Fibroblast of lung (primary cell): Measurements from ENCODE around the gene SMIM12.

Experiments used
- EZH2 ChIP-seq: IDR thresholded peaks from 2 replicates; pipeline ENCODE4 v1.5.1; 2012; ENCODE audit warnings: low read length, control low read depth, mild to moderate bottlenecking; ENCODE audit errors: missing control alignments
- TF ChIP-seq, protein P1 (sequence below), 2 donors: IDR thresholded peaks in 1 of 2; conservative IDR thresholded peaks in 1 of 2; 1 replicate in 1 of 2; 2 replicates in 1 of 2; pipeline ENCODE4 v1.5.1; 2011 to 2012; ENCODE audit warnings: low read length in 2 of 2, control low read depth in 1 of 2, inconsistent platforms in 1 of 2, low read depth in 1 of 2, mild to moderate bottlenecking in 1 of 2

DNA sequence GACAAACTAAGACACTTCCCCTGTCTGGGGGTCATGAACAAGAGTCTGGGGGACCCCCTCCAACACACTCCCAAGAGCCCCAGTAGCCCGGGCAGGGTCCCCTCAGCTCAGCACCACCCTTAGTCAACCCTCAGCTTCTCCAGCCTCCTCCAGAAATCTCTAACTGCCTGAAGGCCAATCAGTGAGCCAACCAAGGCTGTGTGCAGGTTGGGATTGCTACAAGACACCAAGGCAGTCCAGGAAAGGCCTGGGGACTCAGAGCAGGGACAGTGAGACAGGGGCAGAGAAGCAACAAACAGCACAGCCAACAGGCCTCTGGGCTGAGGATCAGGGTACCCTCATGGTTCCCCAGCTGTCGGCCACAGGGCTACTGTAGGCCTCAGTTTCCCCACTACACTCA is 13.3 kb downstream of the SMIM12 start:
- TF ChIP-seq, protein P1, sequence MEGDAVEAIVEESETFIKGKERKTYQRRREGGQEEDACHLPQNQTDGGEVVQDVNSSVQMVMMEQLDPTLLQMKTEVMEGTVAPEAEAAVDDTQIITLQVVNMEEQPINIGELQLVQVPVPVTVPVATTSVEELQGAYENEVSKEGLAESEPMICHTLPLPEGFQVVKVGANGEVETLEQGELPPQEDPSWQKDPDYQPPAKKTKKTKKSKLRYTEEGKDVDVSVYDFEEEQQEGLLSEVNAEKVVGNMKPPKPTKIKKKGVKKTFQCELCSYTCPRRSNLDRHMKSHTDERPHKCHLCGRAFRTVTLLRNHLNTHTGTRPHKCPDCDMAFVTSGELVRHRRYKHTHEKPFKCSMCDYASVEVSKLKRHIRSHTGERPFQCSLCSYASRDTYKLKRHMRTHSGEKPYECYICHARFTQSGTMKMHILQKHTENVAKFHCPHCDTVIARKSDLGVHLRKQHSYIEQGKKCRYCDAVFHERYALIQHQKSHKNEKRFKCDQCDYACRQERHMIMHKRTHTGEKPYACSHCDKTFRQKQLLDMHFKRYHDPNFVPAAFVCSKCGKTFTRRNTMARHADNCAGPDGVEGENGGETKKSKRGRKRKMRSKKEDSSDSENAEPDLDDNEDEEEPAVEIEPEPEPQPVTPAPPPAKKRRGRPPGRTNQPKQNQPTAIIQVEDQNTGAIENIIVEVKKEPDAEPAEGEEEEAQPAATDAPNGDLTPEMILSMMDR (conservative IDR thresholded peaks at IDR 0.05 in 1 of 2, IDR thresholded peaks at IDR 0.05 in 1 of 2; ENCODE audit: low read depth in 1 of 2, low read length in 2 of 2): no peak
- no peak for TF ChIP-seq EZH2
